ENCODE measurements around the gene ATXN7L1.

DNA sequence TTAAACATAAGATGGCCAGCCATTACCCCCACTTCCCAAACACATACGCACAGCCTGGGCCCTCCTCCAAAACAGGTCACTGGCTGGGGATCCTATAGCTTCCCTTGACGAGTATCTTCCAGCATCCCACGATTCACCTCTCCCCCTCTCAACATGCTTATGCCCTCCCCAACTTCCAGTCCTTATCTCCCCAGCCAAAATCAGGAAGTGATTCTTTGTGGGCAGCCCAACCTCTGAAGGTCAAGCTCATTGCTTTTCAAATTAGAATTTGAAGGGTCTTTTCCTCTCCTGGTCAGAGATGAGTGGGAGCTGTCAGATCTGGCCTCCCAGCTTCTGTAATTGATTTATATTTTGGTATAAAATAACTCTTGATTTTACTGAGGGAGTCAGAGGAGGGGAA is 133.6 kb downstream of the ATXN7L1 start:
- TF ChIP-seq POLR2A (IDR thresholded peaks at IDR 0.05) (no peak), CTCF (IDR thresholded peaks at IDR 0.05) (no peak)
